Skeletal muscle satellite cell (primary cell): Measurements from ENCODE around the gene WDR75.
"Not testable (repeated sequence)": the region's sequence is repeated elsewhere in the genome, so short reads cannot be mapped to it uniquely, and the experiment has no call there.

Experiments used
- H3K27me3 ChIP-seq: 2 replicates; pipeline ENCODE4 v1.7.0; 2013; ENCODE audit warnings: low read length; ENCODE audit not compliant: control insufficient read depth, insufficient read depth
- H3K36me3 ChIP-seq: 2 replicates; pipeline ENCODE4 v1.7.0; 2013; ENCODE audit warnings: mild to moderate bottlenecking, control low read depth, low read length; ENCODE audit not compliant: insufficient read depth
- H3K4me1 ChIP-seq: 2 replicates; pipeline ENCODE4 v1.7.0; 2013; ENCODE audit warnings: low read length; ENCODE audit not compliant: control insufficient read depth, insufficient read depth
- H3K4me2 ChIP-seq: 2 replicates; pipeline ENCODE4 v1.7.0; 2013; ENCODE audit warnings: mild to moderate bottlenecking, low read length
- H3K4me3 ChIP-seq: 2 replicates; pipeline ENCODE4 v1.7.0; 2013; ENCODE audit warnings: low read length
- H3K9ac ChIP-seq: 2 replicates; pipeline ENCODE4 v1.7.0; 2013; ENCODE audit warnings: mild to moderate bottlenecking, low read depth, low read length, moderate library complexity
- H3K9me3 ChIP-seq: replicated peaks from 2 replicates; pipeline ENCODE4 v1.7.0; 2013; ENCODE audit warnings: mild to moderate bottlenecking, control low read depth, low read length

The WDR75 gene

GRCh38 chr2:189412330-189412953 is 28.8 kb upstream of the WDR75 start:
- Histone ChIP-seq H3K27me3 (no peaks in the 10 kb centered on the region), H3K4me3 (peak overlapping the region; percentile 33), H3K9me3 (no peaks in the 10 kb centered on the region), H3K36me3 (no peaks in the 10 kb centered on the region), H3K9ac (peak overlapping the region; percentile 82), H3K4me2 (peak overlapping the region; percentile 71), H3K4me1 (peaks cover 53% of the 10 kb centered on the region)

GRCh38 chr2:189413249-189413648 is 28.0 kb upstream of the WDR75 start:
- H3K4me3 ChIP-seq, result no peak overlapping the region
- peaks cover 46% of the 10 kb centered on the region for H3K4me1 ChIP-seq
- no peaks in the 10 kb centered on the region for H3K27me3 ChIP-seq
- no peak overlapping the region for H3K4me2 ChIP-seq
- peak overlapping the region; percentile 82 for H3K9ac ChIP-seq
- H3K36me3 ChIP-seq, result no peaks in the 10 kb centered on the region
- H3K9me3 ChIP-seq, result no peaks in the 10 kb centered on the region

- Histone ChIP-seq H3K9ac (no peak overlapping the region), H3K36me3 (no peaks in the 10 kb centered on the region), H3K4me2 (no peak overlapping the region), H3K4me1 (peaks cover 6% of the 10 kb centered on the region), H3K9me3 (no peaks in the 10 kb centered on the region), H3K4me3 (no peak overlapping the region), H3K27me3 (no peaks in the 10 kb centered on the region)
These were observed 19.6 kb upstream of the WDR75 start for GRCh38 chr2:189421644-189422043.

GRCh38 chr2:189424961-189425360 is 16.3 kb upstream of the WDR75 start:
- Histone ChIP-seq H3K4me1 (peaks cover 6% of the 10 kb centered on the region), H3K36me3 (no peaks in the 10 kb centered on the region), H3K4me2 (no peak overlapping the region), H3K4me3 (no peak overlapping the region), H3K27me3 (no peaks in the 10 kb centered on the region), H3K9ac (no peak overlapping the region), H3K9me3 (no peaks in the 10 kb centered on the region)

GRCh38 chr2:189425676-189426075 is 15.6 kb upstream of the WDR75 start:
- Histone ChIP-seq H3K4me1 (peaks cover 10% of the 10 kb centered on the region), H3K4me2 (no peak overlapping the region), H3K36me3 (no peaks in the 10 kb centered on the region), H3K9me3 (no peaks in the 10 kb centered on the region), H3K27me3 (no peaks in the 10 kb centered on the region), H3K4me3 (no peak overlapping the region), H3K9ac (no peak overlapping the region)

DNA sequence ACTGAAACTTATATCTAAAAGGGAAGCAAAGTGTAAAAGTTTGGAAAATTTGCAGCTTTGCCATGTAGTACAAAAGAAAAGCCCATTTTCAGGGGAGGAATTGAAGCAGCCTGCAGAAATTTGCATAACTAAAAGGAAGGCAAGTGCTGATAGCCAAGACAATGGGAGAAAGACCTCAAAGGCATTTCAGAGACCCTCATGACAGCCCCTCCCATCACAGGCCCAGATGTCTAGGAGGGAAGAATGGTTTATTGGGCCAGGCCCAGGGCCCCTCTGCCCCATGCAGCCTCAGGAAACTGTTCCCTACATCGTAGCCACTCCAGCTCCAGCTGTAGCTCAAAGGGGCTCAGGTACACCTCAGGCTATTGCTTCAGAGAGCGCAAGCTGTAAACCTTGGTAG is 14.4 kb upstream of the WDR75 start:
- no peak overlapping the region for H3K4me2 ChIP-seq
- H3K4me1 ChIP-seq, result peaks cover 5% of the 10 kb centered on the region
- no peaks in the 10 kb centered on the region for H3K36me3 ChIP-seq
- H3K9me3 ChIP-seq, result no peaks in the 10 kb centered on the region
- no peaks in the 10 kb centered on the region for H3K27me3 ChIP-seq
- H3K4me3 ChIP-seq, result no peak overlapping the region
- no peak overlapping the region for H3K9ac ChIP-seq

DNA sequence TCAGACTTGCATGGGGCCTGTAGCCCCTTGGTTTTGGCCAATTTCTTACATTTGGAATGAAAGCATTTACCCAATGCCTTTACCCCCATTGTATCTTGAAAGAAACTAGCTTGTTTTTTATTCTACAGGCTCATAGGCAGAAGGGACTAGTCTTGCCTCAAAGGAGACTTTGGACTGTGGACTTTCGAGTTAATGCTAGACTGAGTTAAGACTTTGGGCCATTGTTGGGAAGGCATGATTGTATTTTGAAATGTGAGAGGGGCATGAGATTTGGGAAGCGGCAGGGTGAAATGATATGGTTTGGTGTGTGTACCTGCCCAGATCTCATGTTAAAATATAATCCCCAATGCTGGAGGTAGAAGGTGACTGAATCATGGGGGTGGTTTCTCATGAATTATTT is 13.4 kb upstream of the WDR75 start:
- Histone ChIP-seq H3K36me3 (no peaks in the 10 kb centered on the region), H3K9me3 (no peaks in the 10 kb centered on the region), H3K27me3 (no peaks in the 10 kb centered on the region), H3K4me3 (no peak overlapping the region), H3K4me1 (peaks cover 4% of the 10 kb centered on the region), H3K4me2 (no peak overlapping the region), H3K9ac (no peak overlapping the region)

DNA sequence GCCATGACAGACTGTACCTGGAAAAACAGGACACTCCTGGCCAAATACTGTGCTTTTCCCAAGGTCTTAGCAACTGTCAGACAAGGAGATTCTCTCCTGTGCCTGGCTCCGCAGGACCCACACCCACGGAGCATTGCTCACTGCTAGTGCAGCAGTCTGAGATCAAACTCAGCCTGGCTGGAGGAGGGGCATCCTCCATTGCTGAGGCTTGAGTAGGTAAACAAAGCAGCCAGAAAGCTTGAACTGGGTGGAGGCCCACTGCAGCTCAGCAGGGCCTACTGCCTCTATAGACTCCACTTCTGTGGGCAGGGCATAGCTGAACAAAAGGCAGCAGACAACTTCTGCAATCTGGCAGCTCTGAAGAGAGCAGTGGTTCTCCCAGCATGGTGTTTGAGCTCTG is 10.8 kb upstream of the WDR75 start:
- H3K4me2 ChIP-seq, H3K4me3 ChIP-seq, H3K9me3 ChIP-seq, H3K36me3 ChIP-seq, H3K27me3 ChIP-seq, H3K4me1 ChIP-seq, H3K9ac ChIP-seq: not testable (repeated sequence)

- not testable (repeated sequence) for H3K36me3 ChIP-seq, H3K27me3 ChIP-seq, H3K4me1 ChIP-seq, H3K4me2 ChIP-seq, H3K4me3 ChIP-seq, H3K9ac ChIP-seq, H3K9me3 ChIP-seq
These were observed 5.5 kb upstream of the WDR75 start for GRCh38 chr2:189435803-189436202.

GRCh38 chr2:189437926-189438325 is 3.3 kb upstream of the WDR75 start:
- Histone ChIP-seq H3K9ac (no peak overlapping the region), H3K36me3 (no peaks in the 10 kb centered on the region), H3K9me3 (no peaks in the 10 kb centered on the region), H3K4me1 (peaks cover 9% of the 10 kb centered on the region), H3K4me2 (no peak overlapping the region), H3K4me3 (no peak overlapping the region), H3K27me3 (no peaks in the 10 kb centered on the region)

GRCh38 chr2:189439342-189439741 is 1.9 kb upstream of the WDR75 start:
- Histone ChIP-seq H3K4me2 (no peak overlapping the region), H3K4me1 (peaks cover 22% of the 10 kb centered on the region), H3K9me3 (no peaks in the 10 kb centered on the region), H3K4me3 (no peak overlapping the region), H3K27me3 (no peaks in the 10 kb centered on the region), H3K9ac (no peak overlapping the region), H3K36me3 (no peaks in the 10 kb centered on the region)

DNA sequence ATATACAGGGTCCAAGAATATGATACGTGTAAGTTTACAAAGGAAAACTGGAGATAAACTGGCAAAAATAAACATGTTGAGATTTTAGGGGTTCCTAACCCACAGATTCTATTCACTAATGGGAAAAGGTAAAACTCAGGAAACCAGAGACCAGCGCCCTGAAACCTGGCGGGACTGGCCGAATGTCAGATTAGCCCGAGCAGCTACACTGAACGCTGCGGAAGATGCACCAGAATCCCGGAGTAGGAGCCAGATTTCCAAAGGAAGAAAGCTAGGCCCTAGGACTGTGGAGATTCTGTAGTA is 679 bp upstream of the WDR75 start:
- Histone ChIP-seq H3K4me3 (peak overlapping the region; percentile 74), H3K36me3 (peaks cover 7% of the 10 kb centered on the region), H3K9ac (peak overlapping the region; percentile 88), H3K27me3 (no peaks in the 10 kb centered on the region), H3K9me3 (no peaks in the 10 kb centered on the region), H3K4me2 (peak overlapping the region; percentile 96), H3K4me1 (peaks cover 22% of the 10 kb centered on the region)
